ENCODE measurements around the gene MVP. TPM values are rescaled to one million over a fixed set of nuclear protein-coding genes. Genes with fewer than 3 reads are reported as not detected.
"Not testable (repeated sequence)": the region's sequence is repeated elsewhere in the genome, so short reads cannot be mapped to it uniquely, and the experiment has no call there.

Gene MVP
- total RNA-seq, 1 donor from 2014 or later, result 87.1 TPM

DNA sequence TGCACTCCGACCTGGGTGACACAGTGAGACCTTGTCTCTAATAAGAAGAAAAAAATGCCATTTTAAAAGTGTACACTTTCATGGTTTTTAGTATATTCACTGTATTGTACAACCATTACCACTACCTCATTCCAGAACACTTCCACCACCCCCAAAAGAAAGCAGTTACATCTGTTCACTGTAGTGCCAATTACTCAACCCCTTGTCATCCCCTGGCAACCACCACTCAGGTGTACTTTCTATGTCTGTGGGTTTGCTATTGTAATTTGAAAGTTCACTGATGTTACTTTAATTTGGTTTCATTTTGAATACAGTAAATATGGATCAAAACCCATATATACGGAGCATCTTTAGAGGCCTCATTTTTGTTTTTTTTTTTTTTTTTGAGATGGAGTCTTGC lies 36.1 kb upstream of the MVP start:
- Histone ChIP-seq H3K27me3 (ENCODE audit: control insufficient read depth, insufficient read depth, low read length) (no peaks in the 10 kb centered on the region), H3K36me3 (ENCODE audit: control insufficient read depth, insufficient read depth, low read length) (no peaks in the 10 kb centered on the region), H3K4me3 (ENCODE audit: low read depth, low read length) (no peak overlapping the region)
- TF ChIP-seq, protein P1, sequence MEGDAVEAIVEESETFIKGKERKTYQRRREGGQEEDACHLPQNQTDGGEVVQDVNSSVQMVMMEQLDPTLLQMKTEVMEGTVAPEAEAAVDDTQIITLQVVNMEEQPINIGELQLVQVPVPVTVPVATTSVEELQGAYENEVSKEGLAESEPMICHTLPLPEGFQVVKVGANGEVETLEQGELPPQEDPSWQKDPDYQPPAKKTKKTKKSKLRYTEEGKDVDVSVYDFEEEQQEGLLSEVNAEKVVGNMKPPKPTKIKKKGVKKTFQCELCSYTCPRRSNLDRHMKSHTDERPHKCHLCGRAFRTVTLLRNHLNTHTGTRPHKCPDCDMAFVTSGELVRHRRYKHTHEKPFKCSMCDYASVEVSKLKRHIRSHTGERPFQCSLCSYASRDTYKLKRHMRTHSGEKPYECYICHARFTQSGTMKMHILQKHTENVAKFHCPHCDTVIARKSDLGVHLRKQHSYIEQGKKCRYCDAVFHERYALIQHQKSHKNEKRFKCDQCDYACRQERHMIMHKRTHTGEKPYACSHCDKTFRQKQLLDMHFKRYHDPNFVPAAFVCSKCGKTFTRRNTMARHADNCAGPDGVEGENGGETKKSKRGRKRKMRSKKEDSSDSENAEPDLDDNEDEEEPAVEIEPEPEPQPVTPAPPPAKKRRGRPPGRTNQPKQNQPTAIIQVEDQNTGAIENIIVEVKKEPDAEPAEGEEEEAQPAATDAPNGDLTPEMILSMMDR (IDR thresholded peaks at IDR 0.05; ENCODE audit: insufficient read depth, low read length, severe bottlenecking), result no peak
- FAIRE-seq (no peak), DNase-seq (ENCODE audit: low read depth) (peak; percentile 83)

DNA sequence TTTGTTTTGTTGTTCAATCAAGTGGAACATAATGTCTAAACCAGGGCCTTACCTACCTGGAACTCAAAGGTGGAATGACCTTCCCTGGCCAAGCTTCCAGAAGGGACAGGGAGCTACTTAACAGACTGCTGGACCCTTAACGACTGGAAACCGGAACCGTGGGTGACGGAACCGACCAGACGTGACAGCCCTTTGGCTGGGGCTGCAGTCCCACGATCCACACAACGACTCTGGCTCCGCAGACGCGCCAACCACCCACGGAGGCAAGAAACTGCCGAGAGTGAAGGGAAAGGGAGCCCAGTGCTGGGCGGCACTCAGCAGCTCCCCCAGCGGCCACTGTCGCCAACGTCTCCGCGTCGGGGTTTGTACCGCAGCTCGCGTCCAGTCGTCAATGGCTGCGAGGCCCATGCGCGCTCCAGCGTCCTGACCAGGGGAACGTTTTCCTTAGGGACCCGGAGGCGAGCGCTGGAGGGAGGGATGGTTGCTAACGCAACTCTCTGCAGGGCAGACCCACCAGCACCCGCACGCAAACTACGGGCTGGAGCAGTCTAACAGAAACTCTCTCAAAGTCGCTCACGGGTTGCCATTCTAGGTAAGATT lies 35.3 kb upstream of the MVP start:
- no peak for DNase-seq (ENCODE audit: low read depth)

DNA sequence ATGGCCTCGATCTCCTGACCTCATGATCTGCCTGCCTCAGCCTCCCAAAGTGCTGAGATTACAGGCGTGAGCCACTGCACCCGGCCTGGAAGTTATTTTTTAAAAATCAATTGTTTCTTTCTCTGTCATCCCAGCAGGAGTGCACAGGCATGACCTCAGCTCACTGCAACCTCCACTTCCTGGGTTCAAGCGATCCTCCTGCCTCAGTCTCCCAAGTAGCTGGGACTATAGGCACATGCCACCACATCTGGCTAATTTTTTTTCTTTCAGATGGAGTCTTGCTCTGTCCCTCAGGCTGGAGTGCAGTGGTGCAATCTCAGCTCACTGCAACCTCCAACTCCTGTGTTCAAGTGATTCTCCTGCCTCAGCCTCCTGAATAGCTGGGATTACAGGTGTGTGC lies 33.1 kb upstream of the MVP start:
- not testable (repeated sequence) for DNase-seq (ENCODE audit: low read depth); FAIRE-seq; H3K36me3 ChIP-seq (ENCODE audit: control insufficient read depth, insufficient read depth, low read length); H3K27me3 ChIP-seq (ENCODE audit: control insufficient read depth, insufficient read depth, low read length); H3K4me3 ChIP-seq (ENCODE audit: low read depth, low read length)

More for the DNA sequence above, 35.3 kb upstream of the MVP start:
- FAIRE-seq, result no peak
- TF ChIP-seq, protein P1 (IDR thresholded peaks at IDR 0.05; ENCODE audit: insufficient read depth, low read length, severe bottlenecking), result peak; percentile 75
- Histone ChIP-seq H3K4me3 (ENCODE audit: low read depth, low read length) (no peak overlapping the region), H3K36me3 (ENCODE audit: control insufficient read depth, insufficient read depth, low read length) (no peaks in the 10 kb centered on the region), H3K27me3 (ENCODE audit: control insufficient read depth, insufficient read depth, low read length) (no peaks in the 10 kb centered on the region)

DNA sequence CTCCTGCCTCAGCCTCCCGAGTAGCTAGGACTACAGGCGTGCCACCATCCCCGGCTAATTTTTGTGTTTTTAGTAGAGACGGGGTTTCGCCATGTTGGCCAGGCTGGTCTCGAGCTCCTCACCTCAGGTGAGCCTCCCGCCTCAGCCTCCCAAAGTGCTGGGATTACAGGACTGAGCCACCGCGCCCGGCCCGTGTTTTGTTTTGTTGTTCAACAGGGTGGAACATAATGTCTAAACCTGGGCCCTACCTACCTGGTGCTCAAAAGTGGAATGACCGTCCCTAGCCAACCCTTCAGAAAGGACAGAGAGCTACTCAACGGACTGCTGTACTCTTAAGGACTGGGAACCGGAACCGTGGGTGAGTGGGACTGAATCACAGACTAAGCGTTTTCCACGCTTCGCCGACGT lies 30.5 kb upstream of the MVP start:
- TF ChIP-seq, protein P1 (IDR thresholded peaks at IDR 0.05; ENCODE audit: insufficient read depth, low read length, severe bottlenecking), result no peak
- DNase-seq (ENCODE audit: low read depth), result no peak
- H3K4me3 ChIP-seq (ENCODE audit: low read depth, low read length), result peak overlapping the region; percentile 98
- H3K36me3 ChIP-seq (ENCODE audit: control insufficient read depth, insufficient read depth, low read length), result no peaks in the 10 kb centered on the region
- no peak for FAIRE-seq
- no peaks in the 10 kb centered on the region for H3K27me3 ChIP-seq (ENCODE audit: control insufficient read depth, insufficient read depth, low read length)

DNA sequence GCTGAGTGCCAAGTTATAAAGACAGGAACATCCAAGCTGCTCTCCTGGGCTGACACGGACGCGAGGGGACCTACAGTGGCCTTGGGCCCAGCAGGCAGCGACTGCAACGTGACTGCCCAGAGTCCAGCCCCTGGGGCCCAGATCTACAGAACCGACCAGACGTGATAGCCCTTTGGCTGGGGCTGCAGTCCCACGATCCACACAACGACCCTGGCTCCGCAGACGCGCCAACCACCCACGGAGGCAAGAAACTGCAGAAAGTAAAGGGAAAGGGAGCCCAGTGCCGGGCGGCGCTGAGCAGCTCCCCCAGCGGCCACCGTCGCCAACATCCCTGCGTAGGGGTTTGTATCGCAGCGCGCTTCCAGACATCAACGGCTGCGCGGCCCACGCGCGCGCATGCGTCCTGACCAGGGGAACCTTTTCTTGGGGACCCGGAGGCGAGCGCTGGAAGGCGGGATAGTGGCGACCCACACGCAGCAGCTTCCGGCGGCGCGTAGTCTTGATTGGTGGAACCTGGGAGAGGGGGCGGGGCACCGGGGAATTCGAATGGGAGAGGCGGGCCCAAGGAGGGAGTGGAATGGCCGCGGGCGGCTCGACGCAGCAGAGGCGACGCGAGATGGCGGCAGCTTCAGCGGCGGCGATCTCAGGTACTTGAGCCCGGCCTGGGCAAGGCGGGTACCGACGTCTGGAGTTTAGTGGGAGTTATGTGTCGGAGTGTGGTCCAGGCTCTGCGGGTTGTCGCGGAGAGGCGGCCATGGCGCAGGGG lies 29.9 kb upstream of the MVP start, which contains the start of gene KIF22:
KIF22 (plus strand) TSS at position 569 of the 766 bp plus-strand sequence; CDS start at position 578, 9 bp downstream.
- Histone ChIP-seq H3K4me3 (ENCODE audit: low read depth, low read length) (peak within 1 kb of the TSS; percentile 98), H3K36me3 (ENCODE audit: control insufficient read depth, insufficient read depth, low read length) (no peaks in the 10 kb centered on the region), H3K27me3 (ENCODE audit: control insufficient read depth, insufficient read depth, low read length) (no peaks in the 10 kb centered on the region)
- DNase-seq (ENCODE audit: low read depth) (peak; percentile 95), FAIRE-seq (no peak)
- TF ChIP-seq, protein P1 (IDR thresholded peaks at IDR 0.05; ENCODE audit: insufficient read depth, low read length, severe bottlenecking), result peak; percentile 91

DNA sequence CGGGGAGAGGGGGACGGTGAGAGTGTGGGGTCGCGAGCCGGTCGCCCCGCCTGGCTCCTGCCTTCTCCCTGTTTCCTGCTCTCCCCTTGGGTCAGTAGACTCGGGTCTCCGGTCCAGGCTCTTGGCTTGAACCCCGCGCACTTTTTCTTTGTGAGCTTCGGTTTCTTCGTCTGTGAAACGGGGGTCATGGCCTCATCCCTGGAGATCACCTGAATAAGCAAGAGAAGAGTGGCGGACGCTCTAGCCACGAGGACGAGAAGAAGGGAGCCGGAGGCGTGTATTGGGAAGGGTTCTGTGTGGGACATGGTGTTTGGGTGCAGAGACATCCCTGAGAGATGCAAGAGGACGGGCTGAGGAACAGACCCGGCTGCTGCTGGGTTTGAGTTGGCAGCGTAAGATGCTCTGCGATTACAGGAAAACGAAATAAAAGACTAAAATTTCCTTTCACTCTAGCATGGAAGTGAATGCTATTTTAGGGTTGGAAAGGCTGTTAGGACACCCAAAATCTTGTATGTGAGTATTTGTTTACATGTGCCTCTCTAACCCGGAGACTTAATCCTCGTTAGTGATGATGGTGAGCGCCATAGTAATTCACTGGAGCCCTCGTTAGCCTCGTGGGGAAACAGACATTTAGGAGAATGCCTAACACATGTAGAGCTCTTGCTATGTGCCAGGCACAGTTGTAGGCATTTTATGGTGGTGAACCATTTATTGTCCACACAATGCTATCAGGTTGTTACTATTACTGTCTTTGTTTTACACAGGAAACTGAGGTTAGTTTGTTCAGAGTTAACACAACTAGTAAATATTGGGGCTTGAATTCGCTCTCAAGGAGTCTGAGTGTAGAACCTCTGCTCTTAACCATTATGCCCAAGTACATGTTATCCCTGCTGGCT lies 29.1 kb upstream of the MVP start:
- DNase-seq (ENCODE audit: low read depth) (no peak), FAIRE-seq (no peak)
- TF ChIP-seq, protein P1 (IDR thresholded peaks at IDR 0.05; ENCODE audit: insufficient read depth, low read length, severe bottlenecking), result no peak
- H3K36me3 ChIP-seq (ENCODE audit: control insufficient read depth, insufficient read depth, low read length), result no peaks in the 10 kb centered on the region
- H3K4me3 ChIP-seq (ENCODE audit: low read depth, low read length), result peak overlapping the region; percentile 98
- H3K27me3 ChIP-seq (ENCODE audit: control insufficient read depth, insufficient read depth, low read length), result no peaks in the 10 kb centered on the region
